H1 (cell line): ENCODE measurements around the gene TRPV4. TPM values are rescaled to one million over a fixed set of nuclear protein-coding genes. Genes with fewer than 3 reads are reported as not detected.

ENCODE experiments used
- CTCF ChIA-PET: fragments of 300-600 bp; sonication (Branson Sonifier 250); formaldehyde crosslinking; loops from one replicate; lab custom pipeline; 2021; ENCODE audit not compliant: partially characterized antibody; lab: Charles Lee
- POLR2A ChIA-PET: fragments of 300-600 bp; sonication (Branson Sonifier 250); formaldehyde crosslinking; loops from one replicate; lab custom pipeline; 2021; ENCODE audit warnings: inconsistent platforms; ENCODE audit not compliant: partially characterized antibody; lab: Charles Lee
- DNase-seq, 2 experiments: peaks; one replicate each; pipeline versions ENCODE4 v3.0.0 to v3.0.0-alpha.2; 2010 to 2022; ENCODE audit warnings: low spot score in 2 of 2, low read depth in 1 of 2, mixed read lengths in 1 of 2
- FAIRE-seq: peaks from 2 replicates; lab custom pipeline; 2011; peaks lifted over from hg19 to GRCh38; lab: Jason Lieb, UNC
- H2AFZ ChIP-seq: 2 replicates; pipeline ENCODE4 v1.8.1; 2012; ENCODE audit warnings: low read length, inconsistent platforms
- H2AK5ac ChIP-seq: 2 replicates; pipeline ENCODE4 v1.6.1; 2013; ENCODE audit warnings: low read depth, low read length
- H2BK120ac ChIP-seq: replicated peaks from 2 replicates; pipeline ENCODE3; 2013; ENCODE audit warnings: low read depth, low read length, inconsistent platforms
- H2BK12ac ChIP-seq: 2 replicates; pipeline ENCODE4 v1.6.1; 2013; ENCODE audit warnings: low read depth, low read length
- H2BK15ac ChIP-seq: 2 replicates; pipeline ENCODE4 v1.6.1; 2013; ENCODE audit warnings: low read length
- H2BK20ac ChIP-seq: 2 replicates; pipeline ENCODE4 v1.6.1; 2013; ENCODE audit warnings: low read length
- H2BK5ac ChIP-seq: 2 replicates; pipeline ENCODE4 v1.6.1; 2013; ENCODE audit warnings: low read depth, low read length
- H3K14ac ChIP-seq: 2 replicates; pipeline ENCODE4 v1.6.1; 2013; ENCODE audit warnings: inconsistent platforms; ENCODE audit not compliant: insufficient read length
- H3K18ac ChIP-seq: 2 replicates; pipeline ENCODE4 v1.6.1; 2013; ENCODE audit warnings: low read length; ENCODE audit errors: extremely low read depth
- H3K23ac ChIP-seq: 2 replicates; pipeline ENCODE4 v1.6.1; 2013; ENCODE audit warnings: inconsistent platforms; ENCODE audit not compliant: insufficient read length
- H3K23me2 ChIP-seq: 2 replicates; pipeline ENCODE4 v1.6.1; 2013; ENCODE audit warnings: low read depth, low read length
- H3K27ac ChIP-seq: 2 replicates; pipeline ENCODE4 v1.6.1; 2011; ENCODE audit warnings: low read depth, low read length, inconsistent platforms
- H3K27me3 ChIP-seq, 4 experiments: replicated peaks in 1 of 4; 1 replicate in 1 of 4; 2 replicates in 3 of 4; pipeline versions ENCODE4 v1.6.1 to v1.8.1; 2011 to 2013; ENCODE audit warnings: low read length in 3 of 4, mild to moderate bottlenecking in 3 of 4, inconsistent platforms in 2 of 4, mixed read lengths in 2 of 4, moderate library complexity in 1 of 4; ENCODE audit not compliant: control insufficient read depth in 3 of 4, insufficient read depth in 3 of 4; ENCODE audit errors: extremely low read depth in 1 of 4
- H3K36me3 ChIP-seq, 4 experiments: 2 replicates each; pipeline versions ENCODE4 v1.6.1 to v1.8.1; 2011 to 2013; ENCODE audit warnings: mild to moderate bottlenecking in 4 of 4, low read length in 3 of 4, moderate library complexity in 2 of 4, control low read depth in 1 of 4, inconsistent platforms in 1 of 4; ENCODE audit not compliant: insufficient read depth in 4 of 4, control insufficient read depth in 2 of 4
- H3K4ac ChIP-seq: replicated peaks from 2 replicates; pipeline ENCODE3; 2013; ENCODE audit warnings: low read length, low read depth, mixed read lengths, inconsistent platforms; ENCODE audit not compliant: insufficient read length
- H3K4me1 ChIP-seq, 4 experiments: replicated peaks in 1 of 4; 1 replicate in 1 of 4; 2 replicates in 3 of 4; pipeline versions ENCODE4 v1.6.1 to v1.8.1; 2011 to 2013; ENCODE audit warnings: low read length in 3 of 4, inconsistent platforms in 2 of 4, mixed read lengths in 1 of 4; ENCODE audit not compliant: insufficient read depth in 4 of 4, control insufficient read depth in 3 of 4
- H3K4me2 ChIP-seq, 2 experiments: 2 replicates each; pipeline versions ENCODE4 v1.6.1 to v1.8.1; 2011 to 2013; ENCODE audit warnings: low read depth in 2 of 2, low read length in 2 of 2, control low read depth in 1 of 2, inconsistent platforms in 1 of 2, mild to moderate bottlenecking in 1 of 2; ENCODE audit not compliant: insufficient read depth in 1 of 2
- H3K4me3 ChIP-seq, 4 experiments: fragments of 200-600, 300-600 bp in 1 of 4; sonication (generic), shearing (Covaris generic), sonication (Bioruptor Twin) in 1 of 4; 2 replicates each; pipeline versions ENCODE4 v1.5.1 to v1.8.1; 2011 to 2016; ENCODE audit warnings: low read length in 4 of 4, low read depth in 3 of 4, control low read depth in 2 of 4, inconsistent platforms in 2 of 4, mild to moderate bottlenecking in 2 of 4, mixed read lengths in 1 of 4, moderate library complexity in 1 of 4; ENCODE audit not compliant: insufficient read depth in 2 of 4; ENCODE audit errors: extremely low read depth in 1 of 4
- H3K56ac ChIP-seq: replicated peaks from 2 replicates; pipeline ENCODE3; 2013; ENCODE audit warnings: low read depth, mild to moderate bottlenecking, mixed read lengths, low read length, inconsistent platforms; ENCODE audit not compliant: insufficient read length
- H3K79me1 ChIP-seq: 2 replicates; pipeline ENCODE4 v1.6.1; 2013; ENCODE audit warnings: low read depth, low read length, control low read depth
- H3K79me2 ChIP-seq, 2 experiments: 2 replicates each; pipeline versions ENCODE4 v1.6.1 to v1.8.1; 2012 to 2013; ENCODE audit warnings: low read length in 2 of 2, mild to moderate bottlenecking in 2 of 2, inconsistent platforms in 1 of 2; ENCODE audit not compliant: insufficient read depth in 2 of 2, control insufficient read depth in 1 of 2
- H3K9ac ChIP-seq, 4 experiments: replicated peaks in 1 of 4; 1 replicate in 1 of 4; 2 replicates in 3 of 4; pipeline versions ENCODE4 v1.6.1 to v1.8.1; 2011 to 2013; ENCODE audit warnings: low read depth in 3 of 4, low read length in 3 of 4, control low read depth in 2 of 4, mild to moderate bottlenecking in 2 of 4, moderate library complexity in 2 of 4, inconsistent platforms in 1 of 4; ENCODE audit errors: extremely low read depth in 1 of 4
- H3K9me3 ChIP-seq, 2 experiments: 2 replicates each; pipeline versions ENCODE4 v1.6.1 to v1.8.1; 2012 to 2013; ENCODE audit warnings: mild to moderate bottlenecking in 2 of 2, moderate library complexity in 2 of 2, control low read depth in 1 of 2, inconsistent platforms in 1 of 2, low read depth in 1 of 2, low read length in 1 of 2, mixed read lengths in 1 of 2; ENCODE audit not compliant: insufficient read depth in 2 of 2
- H4K20me1 ChIP-seq, 2 experiments: replicated peaks in 1 of 2; 2 replicates each; pipeline versions ENCODE3 to v1.8.1; 2011 to 2013; ENCODE audit warnings: inconsistent platforms in 2 of 2, low read length in 2 of 2, mild to moderate bottlenecking in 1 of 2; ENCODE audit not compliant: insufficient read depth in 2 of 2, control insufficient read depth in 1 of 2
- H4K5ac ChIP-seq: 2 replicates; pipeline ENCODE4 v1.6.1; 2013; ENCODE audit warnings: low read length, low read depth, mixed read lengths, inconsistent platforms; ENCODE audit not compliant: insufficient read length
- H4K8ac ChIP-seq: 2 replicates; pipeline ENCODE4 v1.8.0; 2013; ENCODE audit warnings: mild to moderate bottlenecking, moderate library complexity, low read length, inconsistent platforms; ENCODE audit not compliant: insufficient read depth; ENCODE audit errors: extremely low read depth
- H4K91ac ChIP-seq: replicated peaks from 2 replicates; pipeline ENCODE3; 2013; ENCODE audit warnings: low read length, mixed read lengths, inconsistent platforms; ENCODE audit not compliant: insufficient read length
- CHD2 ChIP-seq: IDR thresholded peaks from 2 replicates; pipeline ENCODE4 v1.6.1; 2012; ENCODE audit warnings: low read length, improper control_type of control experiment
- GABPA ChIP-seq: IDR thresholded peaks from 2 replicates; pipeline ENCODE4 v1.6.1; 2011; ENCODE audit warnings: mild to moderate bottlenecking, low read length, moderate library complexity, borderline replicate concordance; ENCODE audit not compliant: insufficient read depth
- TCF12 ChIP-seq: IDR thresholded peaks from 2 replicates; pipeline ENCODE4 v1.6.1; 2011; ENCODE audit warnings: low read depth, mild to moderate bottlenecking, low read length
- ZNF274 ChIP-seq: IDR thresholded peaks from 2 replicates; pipeline ENCODE4 v1.7.0; 2012; ENCODE audit warnings: low read length, borderline replicate concordance; ENCODE audit errors: extremely low read depth
- whole genome bisulfite sequencing, 2 experiments: shearing (Covaris generic) in 1 of 2; methylation state at CpG; one replicate each; pipeline versions ENCODE4 v1.1.6 to v1.1.7; 2013 to 2015; ENCODE audit warnings: low lambda C conversion rate in 2 of 2, mixed read lengths in 2 of 2, inconsistent platforms in 1 of 2, low coverage in 1 of 2, missing lambda C conversion rate in 1 of 2; ENCODE audit not compliant: insufficient replicate concordance in 2 of 2, insufficient coverage in 1 of 2, insufficient read length in 1 of 2; ENCODE audit errors: extremely low coverage in 1 of 2, missing lambda C conversion rate in 1 of 2; 5-methylcytosine and 5-hydroxymethylcytosine counted together
- polyA plus RNA-seq, 7 experiments: library from polyadenylated mRNA; depleted of rRNA in 3 of 7; stranded (reverse) in 5 of 7; unstranded in 2 of 7; fragments of >200 nt in 5 of 7; fragments of 200-250 nt in 2 of 7; gene quantifications; 1 replicate in 5 of 7; 2 replicates in 1 of 7; 4 replicates in 1 of 7; pipeline versions ENCODE4 v1.2.1 to v1.2.3, GENCODE V29; 2011 to 2013; ENCODE audit warnings: missing spikeins in 2 of 7, mixed read lengths in 2 of 7
- total RNA-seq: library from RNA; stranded (reverse); fragmentation: NEBNext Ultra II Directional; extraction: Animal tissue kit (Norgen Biotek cat#: 25700); gene quantifications from 2 replicates; pipeline ENCODE4 v1.2.1, GENCODE V29; 2021

TRPV4 gene
- total and polyA plus RNA-seq, 2 of the 8 experiments (the other 6 are each of a cell fraction or from before 2014, with no cell fraction given), result 2.1 to 6.2 TPM

DNA sequence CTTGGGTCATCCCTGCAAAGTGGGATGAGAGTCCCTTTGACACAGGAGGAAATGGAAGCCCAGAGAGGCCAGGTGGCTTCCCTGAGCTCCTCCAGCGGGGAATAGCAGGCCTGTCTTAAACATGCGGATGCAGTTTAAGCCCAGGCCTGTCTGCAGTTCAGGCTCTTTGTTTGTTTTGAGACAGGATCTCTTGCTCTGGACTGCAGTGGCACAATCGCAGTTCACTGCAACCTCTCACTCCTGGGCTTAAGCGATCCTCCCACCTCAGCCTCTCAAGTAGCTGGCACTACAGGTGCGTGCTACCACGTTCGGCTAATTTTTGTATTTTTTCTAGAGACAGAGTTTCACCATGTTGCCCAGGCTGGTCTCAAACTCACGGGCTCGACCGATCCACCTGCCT, 3.5 kb downstream of the TRPV4 start:
- no peak for FAIRE-seq
- Histone ChIP-seq H2BK20ac (no peak overlapping the region), H3K9me3 (no peaks in the 10 kb centered on the region), H3K36me3 (no peaks in the 10 kb centered on the region), H4K20me1 (no peaks in the 10 kb centered on the region), H2BK5ac (no peak overlapping the region), H3K79me1 (no peaks in the 10 kb centered on the region; the same call in 1 of the 2 replicates), H3K79me2 (no peaks in the 10 kb centered on the region), H3K14ac (no peak overlapping the region), H3K18ac (no peak overlapping the region), H3K4me1 (peaks cover 0 to 6% (median 1%) of the 10 kb centered on the region in 4 experiments; a peak in 3 of 7 replicates), H3K23ac (no peak overlapping the region), H2BK12ac (no peak overlapping the region), H3K27me3 (no peaks in the 10 kb centered on the region; a peak in 1 of 7 replicates), H3K4me3 (no peak overlapping the region), H2BK15ac (no peak overlapping the region), H2AFZ (no peak overlapping the region), H3K9ac (no peak overlapping the region), H2BK120ac (no peak overlapping the region), H4K5ac (no peak overlapping the region), H3K56ac (no peak overlapping the region), H4K91ac (no peak overlapping the region), H3K4me2 (no peak overlapping the region), H3K27ac (no peak overlapping the region), H4K8ac (no peak overlapping the region), H2AK5ac (no peak overlapping the region), H3K23me2 (peaks cover 1% of the 10 kb centered on the region; the same call in 1 of the 2 replicates), H3K4ac (no peak overlapping the region)
- CTCF ChIA-PET, result interaction anchor here (0.7 to 9.4 kb wide), 8 partner anchors 9 to 48 kb away, joined by 3 to 92 read pairs (median 6); no protein-coding TSS in a partner anchor
- TF ChIP-seq CHD2 (no peak), TCF12 (no peak), ZNF274 (no peak), GABPA (no peak)
- POLR2A ChIA-PET, result interaction anchor here (0.6 to 1.2 kb wide), 2 partner anchors 9 to 11 kb away, joined by 3 read pairs; no protein-coding TSS in a partner anchor
- 86% methylated on average over 10 of the region's 10 CpGs; no CpG with 5 or more reads in 1 of the 2 experiments for WGBS, 2 experiments
- DNase-seq, result no peak
